GM21367 (cell line): ENCODE results near the gene USP17L28.
"Not testable (repeated sequence)": the region's sequence is repeated elsewhere in the genome, so short reads cannot be mapped to it uniquely, and the experiment has no call there.

Experiments
- ATAC-seq: cut with Tn5 transposase; IDR thresholded peaks from one replicate; pipeline ENCODE4 v1.9.1; 2021; ENCODE audit not compliant: unreplicated experiment

Gene USP17L28, protein sequence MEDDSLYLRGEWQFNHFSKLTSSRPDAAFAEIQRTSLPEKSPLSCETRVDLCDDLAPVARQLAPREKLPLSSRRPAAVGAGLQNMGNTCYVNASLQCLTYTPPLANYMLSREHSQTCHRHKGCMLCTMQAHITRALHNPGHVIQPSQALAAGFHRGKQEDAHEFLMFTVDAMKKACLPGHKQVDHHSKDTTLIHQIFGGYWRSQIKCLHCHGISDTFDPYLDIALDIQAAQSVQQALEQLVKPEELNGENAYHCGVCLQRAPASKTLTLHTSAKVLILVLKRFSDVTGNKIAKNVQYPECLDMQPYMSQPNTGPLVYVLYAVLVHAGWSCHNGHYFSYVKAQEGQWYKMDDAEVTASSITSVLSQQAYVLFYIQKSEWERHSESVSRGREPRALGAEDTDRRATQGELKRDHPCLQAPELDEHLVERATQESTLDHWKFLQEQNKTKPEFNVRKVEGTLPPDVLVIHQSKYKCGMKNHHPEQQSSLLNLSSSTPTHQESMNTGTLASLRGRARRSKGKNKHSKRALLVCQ

GRCh38 chr4:9348593-9348992 lies at the start of gene USP17L28:
USP17L28 (plus strand) TSS chr4:9348893; CDS start chr4:9348893, 0 bp downstream.
- not testable (repeated sequence) for ATAC-seq

DNA sequence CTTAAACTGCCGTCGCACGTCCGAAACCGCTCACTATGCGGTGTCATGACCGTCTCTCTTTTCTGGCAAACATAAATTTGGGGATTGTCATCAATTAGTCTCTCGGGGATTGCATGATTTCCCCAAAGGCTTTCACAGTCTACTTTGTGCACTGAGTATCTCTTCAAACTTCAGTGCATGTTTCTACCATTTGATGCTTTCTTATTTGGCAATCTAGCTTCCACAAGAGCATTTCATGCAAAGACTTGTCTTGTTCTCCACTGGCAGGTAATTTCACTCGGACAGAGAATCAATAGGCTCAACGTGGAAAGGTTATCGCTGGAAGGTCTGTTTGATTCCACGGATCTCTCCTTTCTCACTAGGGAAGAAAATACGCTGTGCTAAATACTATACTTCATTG lies 24.5 kb upstream of the USP17L28 start:
- ATAC-seq, result not testable (repeated sequence)

DNA sequence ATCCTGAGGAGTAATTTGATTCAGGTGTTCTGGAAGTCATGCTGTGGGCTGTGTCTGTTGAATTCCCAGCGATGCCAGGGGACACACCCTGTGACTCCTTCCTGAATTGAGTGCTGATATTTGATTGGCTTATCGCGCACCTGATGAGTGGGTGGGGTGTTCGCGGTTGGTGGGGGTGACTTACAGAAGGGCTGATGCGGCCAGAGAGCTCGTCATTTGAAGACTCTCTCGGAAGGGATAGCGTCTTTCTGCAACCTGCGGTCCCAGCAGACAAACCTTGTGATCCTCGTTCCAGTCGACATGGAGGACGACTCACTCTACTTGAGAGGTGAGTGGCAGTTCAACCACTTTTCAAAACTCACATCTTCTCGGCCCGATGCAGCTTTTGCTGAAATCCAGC lies 23.8 kb upstream of the USP17L28 start, which contains the start of gene USP17L24:
USP17L24 (plus strand) TSS at position 301 of the 400 bp plus-strand sequence; CDS start at position 301, 0 bp downstream.
- not testable (repeated sequence) for ATAC-seq

DNA sequence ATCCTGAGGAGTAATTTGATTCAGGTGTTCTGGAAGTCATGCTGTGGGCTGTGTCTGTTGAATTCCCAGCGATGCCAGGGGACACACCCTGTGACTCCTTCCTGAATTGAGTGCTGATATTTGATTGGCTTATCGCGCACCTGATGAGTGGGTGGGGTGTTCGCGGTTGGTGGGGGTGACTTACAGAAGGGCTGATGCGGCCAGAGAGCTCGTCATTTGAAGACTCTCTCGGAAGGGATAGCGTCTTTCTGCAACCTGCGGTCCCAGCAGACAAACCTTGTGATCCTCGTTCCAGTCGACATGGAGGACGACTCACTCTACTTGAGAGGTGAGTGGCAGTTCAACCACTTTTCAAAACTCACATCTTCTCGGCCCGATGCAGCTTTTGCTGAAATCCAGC lies 19.1 kb upstream of the USP17L28 start, which contains the start of gene USP17L25:
USP17L25 (plus strand) TSS at position 301 of the 400 bp plus-strand sequence; CDS start at position 301, 0 bp downstream.
- not testable (repeated sequence) for ATAC-seq

GRCh38 chr4:9334358-9334757 lies 14.3 kb upstream of the USP17L28 start, which contains the start of gene USP17L26:
USP17L26 (plus strand) TSS chr4:9334658; CDS start chr4:9334658, 0 bp downstream.
- not testable (repeated sequence) for ATAC-seq

DNA sequence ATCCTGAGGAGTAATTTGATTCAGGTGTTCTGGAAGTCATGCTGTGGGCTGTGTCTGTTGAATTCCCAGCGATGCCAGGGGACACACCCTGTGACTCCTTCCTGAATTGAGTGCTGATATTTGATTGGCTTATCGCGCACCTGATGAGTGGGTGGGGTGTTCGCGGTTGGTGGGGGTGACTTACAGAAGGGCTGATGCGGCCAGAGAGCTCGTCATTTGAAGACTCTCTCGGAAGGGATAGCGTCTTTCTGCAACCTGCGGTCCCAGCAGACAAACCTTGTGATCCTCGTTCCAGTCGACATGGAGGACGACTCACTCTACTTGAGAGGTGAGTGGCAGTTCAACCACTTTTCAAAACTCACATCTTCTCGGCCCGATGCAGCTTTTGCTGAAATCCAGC lies 9.6 kb upstream of the USP17L28 start, which contains the start of gene USP17L5:
USP17L5 (plus strand) TSS at position 301 of the 400 bp plus-strand sequence; CDS start at position 301, 0 bp downstream.
- ATAC-seq, result not testable (repeated sequence)

- ATAC-seq, result not testable (repeated sequence)
These were observed 4.8 kb upstream of the USP17L28 start, which contains the start of gene USP17L27 for GRCh38 chr4:9343848-9344247. USP17L27 (plus strand) TSS chr4:9344148; CDS start chr4:9344148, 0 bp downstream.

DNA sequence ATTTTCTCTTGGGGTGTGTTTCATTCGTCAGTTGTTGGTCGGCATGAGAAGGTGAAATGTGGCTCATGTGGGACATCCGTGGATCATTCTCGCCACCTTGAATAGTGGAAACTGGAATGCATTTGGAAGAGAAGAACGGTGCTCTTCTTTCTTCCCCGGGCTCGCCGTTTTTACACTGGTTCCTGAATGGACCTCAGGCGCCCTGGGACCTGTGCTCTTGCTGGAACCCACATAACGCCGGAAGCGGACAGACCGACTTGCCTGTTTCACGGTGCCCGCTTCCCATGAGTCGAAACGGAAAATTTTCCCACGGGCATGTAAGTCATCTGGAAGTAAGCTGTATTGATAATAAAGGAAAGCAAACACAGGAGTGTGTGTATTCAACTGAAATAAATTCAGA lies 2.2 kb downstream of the USP17L28 start:
- ATAC-seq, result not testable (repeated sequence)

DNA sequence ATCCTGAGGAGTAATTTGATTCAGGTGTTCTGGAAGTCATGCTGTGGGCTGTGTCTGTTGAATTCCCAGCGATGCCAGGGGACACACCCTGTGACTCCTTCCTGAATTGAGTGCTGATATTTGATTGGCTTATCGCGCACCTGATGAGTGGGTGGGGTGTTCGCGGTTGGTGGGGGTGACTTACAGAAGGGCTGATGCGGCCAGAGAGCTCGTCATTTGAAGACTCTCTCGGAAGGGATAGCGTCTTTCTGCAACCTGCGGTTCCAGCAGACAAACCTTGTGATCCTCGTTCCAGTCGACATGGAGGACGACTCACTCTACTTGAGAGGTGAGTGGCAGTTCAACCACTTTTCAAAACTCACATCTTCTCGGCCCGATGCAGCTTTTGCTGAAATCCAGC lies 4.6 kb downstream of the USP17L28 start, which contains the start of gene USP17L29:
USP17L29 (plus strand) TSS at position 301 of the 400 bp plus-strand sequence; CDS start at position 301, 0 bp downstream.
- not testable (repeated sequence) for ATAC-seq

- ATAC-seq, result not testable (repeated sequence)
These were observed 14.1 kb downstream of the USP17L28 start, which contains the start of gene USP17L30 for GRCh38 chr4:9362829-9363228. USP17L30 (plus strand) TSS chr4:9363129; CDS start chr4:9363129, 0 bp downstream.

GRCh38 chr4:9379881-9380280 lies 31.2 kb downstream of the USP17L28 start:
- ATAC-seq, result not testable (repeated sequence)

- ATAC-seq, result not testable (repeated sequence)
These were observed 32.4 kb downstream of the USP17L28 start for GRCh38 chr4:9381012-9381534.

DNA sequence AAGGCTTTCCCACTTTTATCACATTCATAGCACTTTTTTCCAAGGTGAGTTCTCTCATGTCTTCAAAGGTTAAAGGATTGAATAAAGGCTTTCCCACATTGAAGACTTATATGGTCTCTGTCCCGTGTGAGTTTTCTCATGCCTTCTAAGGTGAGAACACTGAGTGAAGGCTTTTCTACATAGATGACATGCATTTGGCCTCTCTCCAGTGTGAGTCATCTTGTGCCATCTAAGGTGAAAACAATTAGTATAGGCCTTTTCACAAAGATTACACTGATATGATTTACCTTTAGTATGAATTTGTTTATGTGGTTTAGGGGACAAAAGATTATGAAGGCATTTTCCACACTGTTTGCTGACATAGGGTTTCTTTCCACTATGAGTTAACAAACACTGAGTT lies 35.4 kb downstream of the USP17L28 start:
- ATAC-seq, result no peak

DNA sequence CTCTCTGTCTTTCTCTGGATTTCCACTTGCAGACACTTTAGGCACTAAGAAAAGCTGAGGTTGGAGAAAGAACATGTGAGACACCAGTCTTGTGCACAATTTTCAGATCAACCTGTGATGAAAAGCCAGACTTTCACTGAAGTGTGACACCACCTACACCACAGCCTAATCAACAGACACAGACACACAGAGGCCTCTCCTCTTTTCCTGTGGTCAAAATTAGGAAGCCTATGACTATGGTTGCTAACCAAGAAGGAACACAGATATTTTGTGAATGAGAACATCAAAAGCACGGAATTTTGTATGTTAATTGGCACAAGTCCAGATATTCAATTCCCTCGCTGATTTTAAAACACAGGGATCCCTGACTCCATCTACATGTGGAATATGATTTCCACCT lies 40.3 kb downstream of the USP17L28 start:
- not testable (repeated sequence) for ATAC-seq
